ENCODE results near the gene SCFD2.

SCFD2 gene

DNA sequence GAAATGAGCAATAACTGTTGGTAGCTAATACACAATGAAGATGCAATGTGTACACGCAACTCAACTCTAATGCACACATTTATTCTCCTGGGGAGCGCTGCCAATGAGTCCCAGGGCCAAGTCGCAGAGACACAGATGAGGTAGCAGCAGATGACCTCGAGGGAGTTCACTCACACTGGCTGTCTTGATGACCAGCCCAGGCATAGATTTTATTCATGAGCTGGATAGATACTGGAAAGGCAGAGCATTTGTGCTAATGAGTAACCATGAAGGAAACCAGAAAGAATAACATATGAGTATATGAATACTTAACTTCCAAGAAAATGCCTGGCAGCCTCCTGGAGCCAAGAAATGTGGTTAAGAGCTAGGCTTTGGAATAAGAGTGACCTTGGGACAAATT lies 461.4 kb downstream of the SCFD2 start:
- H3K36me3 ChIP-seq (ENCODE audit: insufficient read depth, insufficient read length, low read length), result no peaks in the 10 kb centered on the region
- no peak for DNase-seq (ENCODE audit: low read depth, low spot score)
- no peak overlapping the region for H3K4me3 ChIP-seq (ENCODE audit: insufficient read length, low read depth)
- no peaks in the 10 kb centered on the region for H3K4me1 ChIP-seq (ENCODE audit: insufficient read depth, insufficient read length)
- H3K9me3 ChIP-seq (ENCODE audit: insufficient read depth, low read length), result peaks cover 14% of the 10 kb centered on the region; the same call in 1 of the 2 replicates
- H3K9ac ChIP-seq (ENCODE audit: insufficient read length, low read depth), result no peak overlapping the region
- no peak for TF ChIP-seq SUZ12 (IDR thresholded peaks at IDR 0.05; ENCODE audit: extremely low read depth, insufficient read depth, insufficient read length)
- TF ChIP-seq YY1 (IDR thresholded peaks at IDR 0.05; ENCODE audit: insufficient read depth, insufficient read length), result no peak
- no peak for TF ChIP-seq ZNF274 (IDR thresholded peaks at IDR 0.05; ENCODE audit: low read depth, low read length)
- H3K27me3 ChIP-seq (ENCODE audit: insufficient read depth, insufficient read length), result no peaks in the 10 kb centered on the region

DNA sequence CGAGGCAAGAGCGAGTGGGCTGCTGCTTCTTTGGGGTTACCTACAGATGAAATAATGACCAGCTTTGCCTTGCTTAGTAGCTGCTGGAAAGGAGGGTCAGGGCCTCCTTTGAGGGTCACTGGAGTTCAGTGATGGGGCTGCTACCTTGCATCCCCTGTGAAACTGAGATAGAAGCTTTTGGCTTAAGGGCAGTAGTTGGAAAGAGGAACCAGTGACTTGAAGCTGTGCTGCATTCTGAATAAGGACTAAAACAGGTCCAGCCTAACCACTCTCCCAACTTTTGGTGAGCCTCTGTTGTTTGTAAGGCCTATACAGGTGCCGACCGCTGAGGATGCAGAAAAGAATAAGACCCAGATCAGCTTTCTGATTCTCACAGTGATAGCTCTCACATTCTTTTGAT lies 462.6 kb downstream of the SCFD2 start:
- Histone ChIP-seq H3K27me3 (ENCODE audit: insufficient read depth, insufficient read length) (no peaks in the 10 kb centered on the region), H3K9ac (ENCODE audit: insufficient read length, low read depth) (no peak overlapping the region), H3K36me3 (ENCODE audit: insufficient read depth, insufficient read length, low read length) (no peaks in the 10 kb centered on the region), H3K4me3 (ENCODE audit: insufficient read length, low read depth) (no peak overlapping the region), H3K4me1 (ENCODE audit: insufficient read depth, insufficient read length) (no peaks in the 10 kb centered on the region), H3K9me3 (ENCODE audit: insufficient read depth, low read length) (peaks cover 14% of the 10 kb centered on the region; the same call in 1 of the 2 replicates)
- no peak for TF ChIP-seq SUZ12 (IDR thresholded peaks at IDR 0.05; ENCODE audit: extremely low read depth, insufficient read depth, insufficient read length)
- no peak for TF ChIP-seq YY1 (IDR thresholded peaks at IDR 0.05; ENCODE audit: insufficient read depth, insufficient read length)
- DNase-seq (ENCODE audit: low read depth, low spot score), result no peak

DNA sequence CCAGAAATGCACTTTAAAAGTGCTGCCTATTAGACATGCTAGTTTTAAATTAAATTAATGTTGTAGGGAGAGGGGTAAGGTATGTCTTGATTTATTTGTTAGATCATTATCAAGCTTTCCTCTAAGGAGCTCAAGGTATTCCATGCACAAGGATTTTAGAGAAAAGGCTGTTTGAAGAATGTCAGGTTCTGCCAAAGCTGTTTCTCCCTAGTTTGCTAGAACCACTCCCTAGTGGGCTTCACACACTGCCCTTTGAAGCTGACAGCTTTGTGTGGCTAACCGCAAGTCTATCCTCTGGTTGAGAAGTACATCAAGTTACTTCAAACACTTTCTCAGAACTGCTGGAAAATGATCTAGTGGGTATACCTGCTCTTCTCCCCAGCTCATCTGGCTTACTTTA lies 471.4 kb downstream of the SCFD2 start:
- no peak overlapping the region for H3K4me3 ChIP-seq (ENCODE audit: insufficient read length, low read depth)
- no peaks in the 10 kb centered on the region for H3K9me3 ChIP-seq (ENCODE audit: insufficient read depth, low read length)
- no peak overlapping the region for H3K9ac ChIP-seq (ENCODE audit: insufficient read length, low read depth)
- H3K4me1 ChIP-seq (ENCODE audit: insufficient read depth, insufficient read length), result no peaks in the 10 kb centered on the region
- DNase-seq (ENCODE audit: low read depth, low spot score), result no peak
- TF ChIP-seq SUZ12 (IDR thresholded peaks at IDR 0.05; ENCODE audit: extremely low read depth, insufficient read depth, insufficient read length), result no peak
- TF ChIP-seq YY1 (IDR thresholded peaks at IDR 0.05; ENCODE audit: insufficient read depth, insufficient read length), result no peak
- TF ChIP-seq ZNF274 (IDR thresholded peaks at IDR 0.05; ENCODE audit: low read depth, low read length), result no peak
- no peaks in the 10 kb centered on the region for H3K36me3 ChIP-seq (ENCODE audit: insufficient read depth, insufficient read length, low read length)
- H3K27me3 ChIP-seq (ENCODE audit: insufficient read depth, insufficient read length), result no peaks in the 10 kb centered on the region

DNA sequence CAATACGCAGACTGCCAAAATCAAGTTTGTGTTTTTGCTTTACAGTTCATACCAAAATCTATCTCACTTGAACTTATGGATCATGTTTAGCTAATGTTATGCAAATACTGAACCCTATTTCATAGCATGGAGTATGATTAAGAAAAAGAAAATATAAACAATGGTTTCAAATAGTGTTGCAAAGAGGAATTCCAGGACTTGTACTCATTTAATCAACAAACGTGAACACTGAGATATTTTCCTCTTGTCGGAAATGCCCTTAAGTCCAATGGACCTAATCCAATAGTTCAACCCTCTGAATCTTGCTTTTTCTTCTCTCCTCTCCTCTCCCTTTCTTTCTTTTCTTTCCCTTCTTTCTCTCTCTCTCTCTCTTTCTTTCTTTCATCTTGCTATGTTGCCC lies 473.0 kb downstream of the SCFD2 start:
- no peak overlapping the region for H3K4me3 ChIP-seq (ENCODE audit: insufficient read length, low read depth)
- H3K36me3 ChIP-seq (ENCODE audit: insufficient read depth, insufficient read length, low read length), result no peaks in the 10 kb centered on the region
- H3K9ac ChIP-seq (ENCODE audit: insufficient read length, low read depth), result no peak overlapping the region
- no peaks in the 10 kb centered on the region for H3K27me3 ChIP-seq (ENCODE audit: insufficient read depth, insufficient read length)
- TF ChIP-seq ZNF274 (IDR thresholded peaks at IDR 0.05; ENCODE audit: low read depth, low read length), result no peak
- TF ChIP-seq YY1 (IDR thresholded peaks at IDR 0.05; ENCODE audit: insufficient read depth, insufficient read length), result no peak
- no peak for TF ChIP-seq SUZ12 (IDR thresholded peaks at IDR 0.05; ENCODE audit: extremely low read depth, insufficient read depth, insufficient read length)
- no peaks in the 10 kb centered on the region for H3K9me3 ChIP-seq (ENCODE audit: insufficient read depth, low read length)
- DNase-seq (ENCODE audit: low read depth, low spot score), result no peak
- H3K4me1 ChIP-seq (ENCODE audit: insufficient read depth, insufficient read length), result no peaks in the 10 kb centered on the region

DNA sequence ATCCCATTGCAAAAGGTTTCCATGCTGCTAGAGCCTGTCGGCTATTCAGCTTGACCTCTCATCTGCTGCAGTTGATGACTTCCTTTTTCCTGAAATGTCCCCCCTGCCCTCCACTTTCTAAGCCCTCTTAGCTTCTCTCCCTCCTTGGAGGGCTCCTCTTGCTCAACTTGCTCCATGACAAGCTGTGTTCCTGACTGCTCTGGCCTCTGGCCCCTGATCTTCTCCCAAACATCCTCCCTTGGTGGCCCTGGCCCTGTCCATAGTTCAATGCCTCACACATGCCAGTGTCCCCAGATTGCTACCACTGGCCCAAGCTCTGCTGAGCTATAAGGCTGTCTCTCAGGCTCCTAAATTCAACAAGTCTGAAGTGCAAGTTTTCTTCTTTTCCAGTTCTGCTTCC lies 474.1 kb downstream of the SCFD2 start:
- 0 out of 2 replicates have a peak, but pooled peaks cover under 1% of the 10 kb centered on the region for H3K9me3 ChIP-seq (ENCODE audit: insufficient read depth, low read length)
- TF ChIP-seq YY1 (IDR thresholded peaks at IDR 0.05; ENCODE audit: insufficient read depth, insufficient read length) (no peak), ZNF274 (IDR thresholded peaks at IDR 0.05; ENCODE audit: low read depth, low read length) (no peak), SUZ12 (IDR thresholded peaks at IDR 0.05; ENCODE audit: extremely low read depth, insufficient read depth, insufficient read length) (no peak)
- no peak for DNase-seq (ENCODE audit: low read depth, low spot score)
- no peak overlapping the region for H3K4me3 ChIP-seq (ENCODE audit: insufficient read length, low read depth)
- H3K27me3 ChIP-seq (ENCODE audit: insufficient read depth, insufficient read length), result no peaks in the 10 kb centered on the region
- H3K4me1 ChIP-seq (ENCODE audit: insufficient read depth, insufficient read length), result no peaks in the 10 kb centered on the region
- no peak overlapping the region for H3K9ac ChIP-seq (ENCODE audit: insufficient read length, low read depth)
- H3K36me3 ChIP-seq (ENCODE audit: insufficient read depth, insufficient read length, low read length), result no peaks in the 10 kb centered on the region

DNA sequence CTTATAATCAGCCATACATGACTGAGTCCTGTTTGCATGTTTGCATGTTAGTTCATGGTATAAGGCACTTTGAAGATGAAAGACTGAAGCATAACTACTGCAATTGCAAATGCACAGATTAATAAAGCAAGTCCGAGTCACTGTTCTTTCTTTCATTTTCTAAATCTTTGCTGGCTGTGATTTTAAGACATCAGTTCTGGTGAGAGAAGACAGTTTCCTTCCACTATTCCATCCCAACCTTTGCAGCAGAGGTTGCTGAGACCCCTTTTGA lies 475.4 kb downstream of the SCFD2 start:
- no peak overlapping the region for H3K9ac ChIP-seq (ENCODE audit: insufficient read length, low read depth)
- peaks cover 13% of the 10 kb centered on the region; the same call in 1 of the 2 replicates for H3K9me3 ChIP-seq (ENCODE audit: insufficient read depth, low read length)
- H3K4me1 ChIP-seq (ENCODE audit: insufficient read depth, insufficient read length), result no peaks in the 10 kb centered on the region
- no peaks in the 10 kb centered on the region for H3K36me3 ChIP-seq (ENCODE audit: insufficient read depth, insufficient read length, low read length)
- H3K4me3 ChIP-seq (ENCODE audit: insufficient read length, low read depth), result no peak overlapping the region
- no peaks in the 10 kb centered on the region for H3K27me3 ChIP-seq (ENCODE audit: insufficient read depth, insufficient read length)
- TF ChIP-seq YY1 (IDR thresholded peaks at IDR 0.05; ENCODE audit: insufficient read depth, insufficient read length) (no peak), SUZ12 (IDR thresholded peaks at IDR 0.05; ENCODE audit: extremely low read depth, insufficient read depth, insufficient read length) (no peak), ZNF274 (IDR thresholded peaks at IDR 0.05; ENCODE audit: low read depth, low read length) (no peak)
- no peak for DNase-seq (ENCODE audit: low read depth, low spot score)

DNA sequence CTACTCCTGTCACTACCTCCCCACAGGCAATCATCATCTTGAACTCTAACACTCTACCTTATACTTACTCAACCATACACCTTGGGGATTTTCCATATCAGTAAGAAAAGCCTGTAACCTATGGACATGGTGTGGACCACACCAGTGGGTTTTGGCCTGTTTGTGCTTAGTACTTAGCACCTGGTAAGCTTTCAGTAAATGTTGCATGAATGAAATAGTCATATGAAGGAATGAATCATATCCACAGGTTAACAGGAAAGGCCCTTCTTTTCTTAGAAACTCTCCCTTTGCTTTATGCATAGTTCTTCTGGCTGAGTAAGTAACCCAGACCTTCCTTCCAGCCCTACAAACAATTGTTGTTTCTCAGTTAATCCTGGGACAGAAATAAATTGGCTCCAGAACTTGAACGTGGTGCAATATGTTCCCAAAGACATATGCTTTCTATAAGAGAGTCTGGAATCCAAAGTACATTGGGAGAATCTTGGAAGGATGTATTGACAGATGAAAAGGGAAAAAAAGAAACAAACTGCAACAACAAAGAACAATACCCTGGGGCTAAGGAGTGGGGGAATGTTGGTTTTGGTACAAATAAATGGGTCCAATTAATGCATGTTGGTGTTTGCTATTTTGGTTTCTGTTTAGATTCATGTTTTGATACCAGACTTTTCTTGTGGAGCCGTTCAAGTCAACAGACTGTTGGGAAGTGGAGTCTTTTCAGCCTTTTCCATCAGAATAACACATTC lies 475.9 kb downstream of the SCFD2 start:
- DNase-seq (ENCODE audit: low read depth, low spot score), result no peak
- no peaks in the 10 kb centered on the region for H3K27me3 ChIP-seq (ENCODE audit: insufficient read depth, insufficient read length)
- TF ChIP-seq ZNF274 (IDR thresholded peaks at IDR 0.05; ENCODE audit: low read depth, low read length), result no peak
- TF ChIP-seq SUZ12 (IDR thresholded peaks at IDR 0.05; ENCODE audit: extremely low read depth, insufficient read depth, insufficient read length), result no peak
- TF ChIP-seq YY1 (IDR thresholded peaks at IDR 0.05; ENCODE audit: insufficient read depth, insufficient read length), result no peak
- H3K9me3 ChIP-seq (ENCODE audit: insufficient read depth, low read length), result peaks cover 13% of the 10 kb centered on the region; the same call in 1 of the 2 replicates
- no peak overlapping the region for H3K4me3 ChIP-seq (ENCODE audit: insufficient read length, low read depth)
- no peaks in the 10 kb centered on the region for H3K4me1 ChIP-seq (ENCODE audit: insufficient read depth, insufficient read length)
- no peaks in the 10 kb centered on the region for H3K36me3 ChIP-seq (ENCODE audit: insufficient read depth, insufficient read length, low read length)
- no peak overlapping the region for H3K9ac ChIP-seq (ENCODE audit: insufficient read length, low read depth)
